GM12873 (cell line): ENCODE data around the gene TM9SF2.

Source experiments
- CTCF ChIP-seq: IDR thresholded peaks from 2 replicates; pipeline ENCODE4 v1.5.1; 2012; ENCODE audit warnings: low read depth, mild to moderate bottlenecking, moderate library complexity, low read length, control low read depth; ENCODE audit not compliant: insufficient read depth; ENCODE audit errors: missing control alignments

Gene TM9SF2

DNA sequence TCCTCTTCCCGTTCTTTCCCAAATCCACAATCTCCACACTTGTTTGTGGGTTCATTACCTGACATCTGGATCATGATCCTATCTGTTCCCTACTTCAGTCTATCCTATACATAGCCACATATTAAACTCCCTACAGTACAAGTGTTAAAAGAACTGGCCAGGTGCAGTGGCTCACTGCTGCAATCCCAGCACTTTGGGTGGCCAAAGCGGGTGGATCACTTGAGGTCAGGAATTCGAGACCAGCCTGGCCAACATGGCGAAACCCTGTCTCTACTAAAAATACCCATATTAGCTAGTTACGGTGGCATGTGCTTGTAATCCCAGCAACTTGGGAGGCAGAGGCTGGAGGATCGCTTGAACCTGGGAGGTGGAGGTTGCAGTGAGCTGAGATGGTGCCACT, 88.3 kb downstream of the TM9SF2 start:
- no peak for TF ChIP-seq CTCF

GRCh38 chr13:99590519-99591011, 89.3 kb downstream of the TM9SF2 start:
- no peak for TF ChIP-seq CTCF

- TF ChIP-seq CTCF, result no peak
Observed at GRCh38 chr13:99596180-99596579, 94.9 kb downstream of the TM9SF2 start.

- peak; percentile 39 for TF ChIP-seq CTCF
Observed at GRCh38 chr13:99600318-99600717, 99.0 kb downstream of the TM9SF2 start.

DNA sequence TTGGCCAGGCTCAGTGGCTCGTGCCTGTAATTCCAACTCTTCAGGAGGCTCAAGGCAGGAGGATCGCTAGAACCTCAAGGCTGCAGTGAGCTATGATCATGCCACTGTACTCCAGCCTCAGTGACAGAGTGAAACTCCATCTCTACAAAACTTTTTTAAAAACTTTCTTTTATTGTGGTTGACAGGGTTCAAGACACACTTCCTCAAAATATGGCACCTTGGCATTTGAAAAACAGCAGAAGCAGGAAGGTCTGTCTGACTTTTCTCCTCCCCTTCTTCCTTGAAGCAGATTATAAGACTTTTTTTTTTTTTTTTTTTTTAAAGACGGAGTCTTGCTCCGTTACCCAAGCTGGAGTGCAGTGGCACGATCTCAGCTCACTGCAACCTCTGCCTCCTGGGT, 100.3 kb downstream of the TM9SF2 start:
- no peak for TF ChIP-seq CTCF

DNA sequence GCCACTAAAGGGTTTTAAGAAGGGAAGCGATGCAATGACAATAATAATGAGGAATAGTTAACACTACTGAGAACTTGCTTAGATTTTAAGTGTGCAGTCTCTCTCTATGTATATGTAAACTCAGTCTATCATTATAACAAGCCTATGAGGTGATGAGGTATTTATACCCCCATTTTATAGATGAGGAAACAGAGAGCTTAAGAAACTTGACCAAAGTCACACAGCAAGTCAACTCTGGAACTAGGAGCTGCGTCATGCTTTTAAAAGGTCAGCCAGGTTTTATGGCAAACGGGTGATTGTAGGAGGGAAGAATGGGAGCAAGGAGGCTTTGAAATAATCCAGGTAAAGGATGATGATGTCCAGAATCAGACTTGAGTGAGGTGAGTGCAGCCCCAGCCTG, 103.4 kb downstream of the TM9SF2 start:
- TF ChIP-seq CTCF, result no peak

DNA sequence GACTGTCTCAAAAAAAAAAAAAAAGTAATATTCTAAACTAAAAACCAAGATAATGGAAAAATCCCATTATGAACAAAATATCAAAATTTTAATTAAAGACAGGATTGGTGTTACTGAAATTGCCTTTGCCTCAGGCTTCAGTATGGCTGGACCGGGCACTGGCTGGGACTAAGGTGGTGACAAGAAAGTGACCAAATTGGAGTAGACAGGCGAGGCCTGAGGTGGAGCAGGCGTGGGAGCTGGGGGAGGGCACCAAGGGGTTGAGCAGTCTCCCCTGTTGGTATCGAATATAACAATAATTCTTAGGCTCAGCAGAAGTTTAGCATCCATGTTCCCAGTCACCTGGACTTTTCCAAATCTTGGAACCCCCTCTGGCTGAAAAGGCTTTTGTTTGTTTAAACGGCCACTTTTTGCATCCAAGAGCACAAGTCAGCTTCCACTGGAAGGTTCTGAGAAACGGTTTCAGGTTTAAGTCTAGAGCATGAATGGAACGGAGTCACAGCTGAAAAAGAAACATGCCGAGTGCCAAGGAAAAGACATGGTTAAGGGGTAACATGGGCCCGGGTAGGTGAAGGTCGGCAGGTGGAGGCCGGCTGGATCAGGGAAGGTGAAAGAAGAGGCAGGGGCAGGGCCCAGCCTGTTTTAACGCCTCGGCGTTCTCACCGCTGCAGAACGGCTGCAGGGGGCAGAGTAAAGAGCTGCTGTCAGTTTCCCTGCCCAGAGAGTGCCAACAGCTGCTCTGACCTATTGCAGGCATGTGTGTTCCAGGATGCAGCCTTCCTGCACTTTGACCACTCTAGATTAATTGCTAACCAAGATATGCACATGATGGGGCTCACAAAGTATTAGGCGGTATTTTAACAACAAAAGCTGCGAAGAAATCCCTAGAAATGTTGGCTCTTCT, 104.4 kb downstream of the TM9SF2 start:
- peak; percentile 41 for TF ChIP-seq CTCF
